Activated CD4-positive, alpha-beta T cell treated with anti-CD3 and anti-CD28 coated beads for 24 hours (primary cell): ENCODE data around the gene RPF1.
"Not testable (repeated sequence)": the region's sequence is repeated elsewhere in the genome, so short reads cannot be mapped to it uniquely, and the experiment has no call there.

ENCODE experiments used
- DNase-seq, 2 donors: peaks; one replicate each; pipeline ENCODE4 v3.0.0-alpha.2; 2020; ENCODE audit warnings: low read depth in 2 of 2

RPF1 gene

GRCh38 chr1:84478876-84479868, at the start of gene RPF1:
Gene RPF1 (plus strand): TSS chr1:84479266. CDS start chr1:84479282, 16 bp downstream.
- peak; percentile 58 to 66 for DNase-seq

- no peak for DNase-seq
Observed at GRCh38 chr1:84430546-84430945, 48.5 kb upstream of the RPF1 start.

GRCh38 chr1:84433258-84434080, 45.6 kb upstream of the RPF1 start:
- peak in 1 of 2 donors; percentile 38 for DNase-seq

GRCh38 chr1:84434081-84434769, 44.8 kb upstream of the RPF1 start:
- DNase-seq, result no peak

GRCh38 chr1:84434801-84435549, 44.1 kb upstream of the RPF1 start:
- DNase-seq, result no peak

- no peak for DNase-seq
Observed at GRCh38 chr1:84436876-84437655, 42.0 kb upstream of the RPF1 start.

- peak in 1 of 2 donors; percentile 16 for DNase-seq
Observed at GRCh38 chr1:84442256-84442655, 36.8 kb upstream of the RPF1 start.

GRCh38 chr1:84442747-84443646, 36.1 kb upstream of the RPF1 start:
- DNase-seq, result not testable (repeated sequence)

- not testable (repeated sequence) for DNase-seq
Observed at GRCh38 chr1:84448704-84449103, 30.4 kb upstream of the RPF1 start.

- no peak for DNase-seq
Observed at GRCh38 chr1:84450910-84451309, 28.2 kb upstream of the RPF1 start.

GRCh38 chr1:84452436-84452835, 26.6 kb upstream of the RPF1 start:
- no peak for DNase-seq

GRCh38 chr1:84462118-84462517, 16.9 kb upstream of the RPF1 start:
- no peak for DNase-seq

- no peak for DNase-seq
Observed at GRCh38 chr1:84467298-84467697, 11.8 kb upstream of the RPF1 start.

- DNase-seq, result no peak
Observed at GRCh38 chr1:84476225-84476624, 2.8 kb upstream of the RPF1 start.

- no peak for DNase-seq
Observed at GRCh38 chr1:84479998-84480397, 932 bp downstream of the RPF1 start.

GRCh38 chr1:84480650-84481049, 1.6 kb downstream of the RPF1 start:
- DNase-seq, result no peak

- no peak for DNase-seq
Observed at GRCh38 chr1:84481317-84481716, 2.3 kb downstream of the RPF1 start.

- no peak for DNase-seq
Observed at GRCh38 chr1:84488107-84488506, 9.0 kb downstream of the RPF1 start.

GRCh38 chr1:84489766-84490165, 10.7 kb downstream of the RPF1 start:
- no peak for DNase-seq
